ENCODE measurements around the gene VPS13D.

GRCh38 chr1:12343823-12344487 is 114.1 kb downstream of the VPS13D start:
- TF ChIP-seq CTCF (conservative IDR thresholded peaks at IDR 0.05 in 1 of 2, IDR thresholded peaks at IDR 0.05 in 1 of 2; ENCODE audit: extremely low read depth in 1 of 2, insufficient read depth in 1 of 2, low read depth in 1 of 2, low read length in 2 of 2), result no peak
- no peak for TF ChIP-seq EZH2 (IDR thresholded peaks at IDR 0.05; ENCODE audit: borderline replicate concordance, low read length)

Data from mammary epithelial cell (primary cell).